ENCODE measurements around the gene CSF2.

CSF2 gene

DNA sequence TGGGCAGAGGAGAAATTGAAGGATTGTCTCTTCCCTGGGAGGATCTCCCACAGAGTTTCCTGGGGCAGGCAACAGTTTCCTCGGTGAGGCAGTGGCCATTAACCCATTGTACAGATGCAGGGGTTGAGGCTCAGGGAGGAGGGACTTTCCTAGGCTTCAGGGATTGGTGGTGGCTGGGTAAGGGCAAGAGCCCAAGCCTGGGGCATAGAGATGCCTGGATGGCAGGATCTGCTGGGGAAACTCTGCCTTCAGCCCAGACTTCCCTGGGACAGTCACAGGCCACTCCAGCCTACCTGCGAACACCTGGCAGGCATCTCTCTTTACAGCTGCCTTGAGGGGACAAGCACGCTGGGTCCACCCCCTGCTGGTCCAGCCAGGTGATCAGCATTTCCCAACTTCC is 3.6 kb upstream of the CSF2 start:
- no peak for TF ChIP-seq ZNF274 (IDR thresholded peaks at IDR 0.05; ENCODE audit: low read depth, low read length)
- H3K4me3 ChIP-seq (ENCODE audit: low read length), result no peak overlapping the region

GRCh38 chr5:132070460-132071337 is 2.9 kb upstream of the CSF2 start:
- TF ChIP-seq ZNF274 (IDR thresholded peaks at IDR 0.05; ENCODE audit: low read depth, low read length), result no peak
- H3K4me3 ChIP-seq (ENCODE audit: low read length), result no peak overlapping the region

GRCh38 chr5:132071338-132071707 is 2.3 kb upstream of the CSF2 start:
- H3K4me3 ChIP-seq (ENCODE audit: low read length), result no peak overlapping the region
- no peak for TF ChIP-seq ZNF274 (IDR thresholded peaks at IDR 0.05; ENCODE audit: low read depth, low read length)

DNA sequence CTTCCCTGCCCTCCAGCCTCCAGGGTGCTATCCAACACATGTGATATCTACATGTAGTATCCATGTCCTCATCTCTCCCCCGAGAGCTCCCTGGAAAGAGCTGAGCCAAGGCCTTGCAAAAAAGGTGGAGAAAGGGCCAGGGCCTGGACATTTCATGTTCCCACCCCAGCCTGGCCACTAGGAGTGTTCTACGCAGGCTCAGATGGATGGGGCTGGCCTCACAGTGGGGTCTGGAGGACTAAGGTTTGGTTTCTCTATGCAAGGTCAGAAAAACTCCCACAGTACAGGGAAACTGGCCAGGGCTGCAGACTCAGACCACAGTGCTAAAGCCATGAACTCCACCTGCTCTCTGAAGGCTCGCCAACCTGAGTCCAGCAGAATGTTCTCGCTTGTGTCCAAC is 1.5 kb upstream of the CSF2 start:
- H3K4me3 ChIP-seq (ENCODE audit: low read length), result no peak overlapping the region
- TF ChIP-seq ZNF274 (IDR thresholded peaks at IDR 0.05; ENCODE audit: low read depth, low read length), result no peak

DNA sequence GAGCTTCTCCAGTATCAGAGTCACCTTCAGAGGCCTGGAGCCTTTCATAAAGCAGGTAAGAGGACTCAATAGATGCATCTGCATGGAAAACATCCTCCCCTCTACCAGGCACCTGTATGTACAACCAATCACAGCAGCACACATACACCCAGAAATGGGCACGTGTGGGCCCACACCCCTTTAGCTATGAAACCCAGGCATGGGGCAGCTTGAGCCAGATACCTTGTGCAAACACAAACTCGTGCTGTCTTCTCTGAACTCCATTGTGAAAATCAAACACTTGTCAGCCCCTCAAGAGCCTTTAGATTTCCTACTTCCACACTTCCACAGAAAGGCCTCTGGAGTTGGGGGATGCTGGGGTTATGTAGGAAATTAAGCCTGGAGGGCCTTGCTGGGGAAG is 1.1 kb upstream of the CSF2 start:
- no peak overlapping the region for H3K4me3 ChIP-seq (ENCODE audit: low read length)
- no peak for TF ChIP-seq ZNF274 (IDR thresholded peaks at IDR 0.05; ENCODE audit: low read depth, low read length)

GRCh38 chr5:132074091-132074771 is 642 bp downstream of the CSF2 start:
- no peak overlapping the region for H3K4me3 ChIP-seq (ENCODE audit: low read length)
- TF ChIP-seq ZNF274 (IDR thresholded peaks at IDR 0.05; ENCODE audit: low read depth, low read length), result no peak

DNA sequence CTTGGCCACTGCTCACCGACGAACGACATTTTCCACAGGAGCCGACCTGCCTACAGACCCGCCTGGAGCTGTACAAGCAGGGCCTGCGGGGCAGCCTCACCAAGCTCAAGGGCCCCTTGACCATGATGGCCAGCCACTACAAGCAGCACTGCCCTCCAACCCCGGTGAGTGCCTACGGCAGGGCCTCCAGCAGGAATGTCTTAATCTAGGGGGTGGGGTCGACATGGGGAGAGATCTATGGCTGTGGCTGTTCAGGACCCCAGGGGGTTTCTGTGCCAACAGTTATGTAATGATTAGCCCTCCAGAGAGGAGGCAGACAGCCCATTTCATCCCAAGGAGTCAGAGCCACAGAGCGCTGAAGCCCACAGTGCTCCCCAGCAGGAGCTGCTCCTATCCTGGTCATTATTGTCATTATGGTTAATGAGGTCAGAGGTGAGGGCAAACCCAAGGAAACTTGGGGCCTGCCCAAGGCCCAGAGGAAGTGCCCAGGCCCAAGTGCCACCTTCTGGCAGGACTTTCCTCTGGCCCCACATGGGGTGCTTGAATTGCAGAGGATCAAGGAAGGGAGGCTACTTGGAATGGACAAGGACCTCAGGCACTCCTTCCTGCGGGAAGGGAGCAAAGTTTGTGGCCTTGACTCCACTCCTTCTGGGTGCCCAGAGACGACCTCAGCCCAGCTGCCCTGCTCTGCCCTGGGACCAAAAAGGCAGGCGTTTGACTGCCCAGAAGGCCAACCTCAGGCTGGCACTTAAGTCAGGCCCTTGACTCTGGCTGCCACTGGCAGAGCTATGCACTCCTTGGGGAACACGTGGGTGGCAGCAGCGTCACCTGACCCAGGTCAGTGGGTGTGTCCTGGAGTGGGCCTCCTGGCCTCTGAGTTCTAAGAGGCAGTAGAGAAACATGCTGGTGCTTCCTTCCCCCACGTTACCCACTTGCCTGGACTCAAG is 1.5 kb downstream of the CSF2 start:
- no peak overlapping the region for H3K4me3 ChIP-seq (ENCODE audit: low read length)

DNA sequence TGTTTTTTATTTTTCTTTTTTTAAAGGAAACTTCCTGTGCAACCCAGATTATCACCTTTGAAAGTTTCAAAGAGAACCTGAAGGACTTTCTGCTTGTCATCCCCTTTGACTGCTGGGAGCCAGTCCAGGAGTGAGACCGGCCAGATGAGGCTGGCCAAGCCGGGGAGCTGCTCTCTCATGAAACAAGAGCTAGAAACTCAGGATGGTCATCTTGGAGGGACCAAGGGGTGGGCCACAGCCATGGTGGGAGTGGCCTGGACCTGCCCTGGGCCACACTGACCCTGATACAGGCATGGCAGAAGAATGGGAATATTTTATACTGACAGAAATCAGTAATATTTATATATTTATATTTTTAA is 2.1 kb downstream of the CSF2 start:
- no peak overlapping the region for H3K4me3 ChIP-seq (ENCODE audit: low read length)

More for the DNA sequence above, 1.5 kb downstream of the CSF2 start:
- no peak for TF ChIP-seq ZNF274 (IDR thresholded peaks at IDR 0.05; ENCODE audit: low read depth, low read length)

GRCh38 chr5:132076202-132076830 is 2.7 kb downstream of the CSF2 start:
- TF ChIP-seq ZNF274 (IDR thresholded peaks at IDR 0.05; ENCODE audit: low read depth, low read length), result no peak

More for the DNA sequence above, 2.1 kb downstream of the CSF2 start:
- no peak for TF ChIP-seq ZNF274 (IDR thresholded peaks at IDR 0.05; ENCODE audit: low read depth, low read length)

GRCh38 chr5:132076983-132077382 is 3.4 kb downstream of the CSF2 start:
- TF ChIP-seq ZNF274 (IDR thresholded peaks at IDR 0.05; ENCODE audit: low read depth, low read length), result no peak
- H3K4me3 ChIP-seq (ENCODE audit: low read length), result no peak overlapping the region

More at GRCh38 chr5:132076202-132076830, 2.7 kb downstream of the CSF2 start:
- H3K4me3 ChIP-seq (ENCODE audit: low read length), result no peak overlapping the region

GRCh38 chr5:132079081-132079480 is 5.5 kb downstream of the CSF2 start:
- H3K4me3 ChIP-seq (ENCODE audit: low read length), result no peak overlapping the region
- TF ChIP-seq ZNF274 (IDR thresholded peaks at IDR 0.05; ENCODE audit: low read depth, low read length), result no peak

DNA sequence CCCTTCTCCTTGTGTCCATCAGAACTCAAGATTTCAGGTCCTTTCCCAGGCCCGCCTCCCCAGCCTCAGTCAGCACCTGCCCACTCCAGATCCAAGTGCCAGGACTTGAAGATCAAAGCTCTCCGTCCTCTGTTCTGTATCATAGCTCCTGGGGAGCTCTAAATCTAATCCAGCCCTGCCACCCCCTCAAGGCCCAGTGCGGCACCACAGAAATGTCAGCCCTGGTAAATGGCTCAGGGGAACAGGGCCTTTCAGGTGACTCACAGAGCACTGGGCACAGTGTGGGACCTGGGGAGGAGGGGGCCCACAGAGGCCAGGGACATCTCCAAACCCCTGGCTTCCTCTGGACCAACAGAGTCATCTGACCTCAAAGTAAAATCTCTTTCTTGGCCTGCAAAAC is 6.0 kb downstream of the CSF2 start:
- no peak for TF ChIP-seq ZNF274 (IDR thresholded peaks at IDR 0.05; ENCODE audit: low read depth, low read length)
- H3K4me3 ChIP-seq (ENCODE audit: low read length), result no peak overlapping the region

- no peak overlapping the region for H3K4me3 ChIP-seq (ENCODE audit: low read length)
- no peak for TF ChIP-seq ZNF274 (IDR thresholded peaks at IDR 0.05; ENCODE audit: low read depth, low read length)
Observed at GRCh38 chr5:132080595-132080994, 7.0 kb downstream of the CSF2 start.

DNA sequence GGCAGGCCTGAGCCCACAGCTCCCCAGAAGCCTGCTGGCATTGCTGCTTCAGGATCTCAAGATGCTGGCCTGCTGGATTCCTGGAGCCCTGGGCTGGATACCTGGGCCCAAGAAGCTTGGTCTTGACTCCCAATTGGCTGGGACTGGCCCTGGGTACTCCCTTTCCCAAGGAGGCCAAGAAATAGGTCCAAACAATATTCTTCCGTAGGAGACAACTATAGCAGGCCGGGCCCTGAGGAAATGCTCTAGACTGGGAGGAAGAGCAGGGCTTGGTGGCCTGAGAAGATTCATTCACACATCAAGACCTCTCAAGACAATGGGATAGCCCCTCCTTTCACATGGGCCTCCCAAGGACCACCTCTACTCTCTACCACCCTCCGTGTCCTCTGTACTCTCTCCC is 7.9 kb downstream of the CSF2 start:
- no peak overlapping the region for H3K4me3 ChIP-seq (ENCODE audit: low read length)

More for the DNA sequence above, 7.9 kb downstream of the CSF2 start:
- no peak for TF ChIP-seq ZNF274 (IDR thresholded peaks at IDR 0.05; ENCODE audit: low read depth, low read length)

All from GM08714 (cell line).